Raji (cell line): ENCODE results near the gene PTPRZ1.

Experiments used
- POLR2A ChIP-seq: IDR thresholded peaks from 2 replicates; pipeline ENCODE4 v1.6.1; 2011; ENCODE audit warnings: low read depth, low read length, control low read depth; ENCODE audit not compliant: insufficient read depth

The PTPRZ1 gene

DNA sequence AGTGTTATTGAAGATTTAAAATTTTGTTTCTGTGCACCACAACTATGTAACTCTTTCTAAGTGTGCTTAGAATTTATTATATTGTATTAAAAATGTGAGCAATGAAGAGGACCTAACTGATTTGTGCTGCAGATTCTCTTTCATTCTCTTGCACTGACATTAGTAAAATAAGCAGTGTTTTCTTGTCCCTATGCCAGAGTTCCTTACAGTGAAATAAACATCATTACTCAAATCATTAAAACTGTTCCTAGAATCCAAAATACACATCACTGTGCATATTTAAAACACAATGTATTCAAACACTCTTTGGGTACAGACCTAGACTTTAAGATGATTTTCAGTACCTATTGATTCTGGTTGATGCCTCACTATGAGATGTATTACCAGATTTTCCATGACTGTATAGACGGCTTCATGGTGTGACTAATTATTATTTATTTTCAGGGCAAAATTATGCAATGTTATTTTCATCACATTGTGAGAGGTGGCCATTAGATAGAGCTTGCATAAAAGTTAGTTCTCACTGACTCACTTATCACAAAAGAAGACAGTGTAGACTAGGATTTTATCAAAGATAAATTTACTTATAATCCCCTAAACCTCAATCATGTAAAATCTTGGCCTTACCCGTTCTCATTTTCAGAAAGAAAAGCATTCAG is 93.4 kb downstream of the PTPRZ1 start:
- no peak for TF ChIP-seq POLR2A

DNA sequence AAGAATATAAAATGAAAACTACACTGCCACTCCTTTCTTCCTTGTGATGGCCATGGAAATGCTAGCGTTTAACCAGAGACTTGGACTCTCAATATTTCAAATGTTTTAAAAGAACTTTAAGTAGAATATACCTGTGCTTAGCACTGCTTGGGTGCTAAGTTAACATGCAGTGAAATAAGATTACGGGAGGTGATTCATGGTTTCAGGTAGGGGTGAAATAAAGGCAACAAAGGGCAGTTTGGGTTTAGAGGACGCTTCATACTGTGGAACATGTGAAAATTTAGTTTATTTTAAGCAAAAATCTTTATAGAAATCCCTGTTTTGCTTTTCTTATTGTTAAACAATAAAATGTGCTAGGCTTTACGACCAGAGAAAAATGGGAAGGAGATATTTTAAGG is 94.0 kb downstream of the PTPRZ1 start:
- TF ChIP-seq POLR2A: no peak

GRCh38 chr7:121985476-121986030 is 112.6 kb downstream of the PTPRZ1 start:
- TF ChIP-seq POLR2A: no peak

GRCh38 chr7:121992068-121992467 is 119.1 kb downstream of the PTPRZ1 start:
- TF ChIP-seq POLR2A: no peak

GRCh38 chr7:121994625-121995410 is 121.9 kb downstream of the PTPRZ1 start:
- no peak for TF ChIP-seq POLR2A

- no peak for TF ChIP-seq POLR2A
Measured at GRCh38 chr7:122006687-122007086, 133.7 kb downstream of the PTPRZ1 start.

DNA sequence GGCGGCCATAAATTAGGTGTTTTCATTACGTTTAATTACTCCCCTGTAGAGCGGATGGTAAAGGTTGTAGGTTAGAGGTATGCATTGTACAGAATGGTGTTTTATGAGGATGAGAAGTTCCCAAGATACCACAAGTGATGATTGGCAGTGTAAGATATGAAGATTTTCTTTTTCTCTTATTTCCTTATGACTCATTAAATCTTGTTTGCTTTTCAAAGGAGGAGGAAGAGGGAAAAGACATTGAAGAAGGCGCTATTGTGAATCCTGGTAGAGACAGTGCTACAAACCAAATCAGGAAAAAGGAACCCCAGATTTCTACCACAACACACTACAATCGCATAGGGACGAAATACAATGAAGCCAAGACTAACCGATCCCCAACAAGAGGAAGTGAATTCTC is 137.2 kb downstream of the PTPRZ1 start:
- no peak for TF ChIP-seq POLR2A

DNA sequence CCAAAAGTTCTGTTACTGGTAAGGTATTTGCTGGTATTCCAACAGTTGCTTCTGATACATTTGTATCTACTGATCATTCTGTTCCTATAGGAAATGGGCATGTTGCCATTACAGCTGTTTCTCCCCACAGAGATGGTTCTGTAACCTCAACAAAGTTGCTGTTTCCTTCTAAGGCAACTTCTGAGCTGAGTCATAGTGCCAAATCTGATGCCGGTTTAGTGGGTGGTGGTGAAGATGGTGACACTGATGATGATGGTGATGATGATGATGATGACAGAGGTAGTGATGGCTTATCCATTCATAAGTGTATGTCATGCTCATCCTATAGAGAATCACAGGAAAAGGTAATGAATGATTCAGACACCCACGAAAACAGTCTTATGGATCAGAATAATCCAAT is 140.1 kb downstream of the PTPRZ1 start:
- TF ChIP-seq POLR2A: no peak

DNA sequence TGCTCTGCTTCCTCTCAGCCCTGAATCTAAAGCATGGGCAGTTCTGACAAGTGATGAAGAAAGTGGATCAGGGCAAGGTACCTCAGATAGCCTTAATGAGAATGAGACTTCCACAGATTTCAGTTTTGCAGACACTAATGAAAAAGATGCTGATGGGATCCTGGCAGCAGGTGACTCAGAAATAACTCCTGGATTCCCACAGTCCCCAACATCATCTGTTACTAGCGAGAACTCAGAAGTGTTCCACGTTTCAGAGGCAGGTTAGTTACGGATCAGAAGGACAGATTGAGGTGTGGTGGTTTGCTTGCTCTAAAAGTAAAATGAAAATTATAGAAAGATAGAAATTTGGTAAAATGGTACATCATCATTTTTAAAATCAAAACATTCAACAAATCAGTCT is 140.7 kb downstream of the PTPRZ1 start:
- no peak for TF ChIP-seq POLR2A

GRCh38 chr7:122014697-122015096 is 141.7 kb downstream of the PTPRZ1 start:
- no peak for TF ChIP-seq POLR2A

- no peak for TF ChIP-seq POLR2A
Measured at GRCh38 chr7:122018032-122018431, 145.1 kb downstream of the PTPRZ1 start.

- no peak for TF ChIP-seq POLR2A
Measured at GRCh38 chr7:122027058-122027457, 154.1 kb downstream of the PTPRZ1 start.

- TF ChIP-seq POLR2A: no peak
Measured at GRCh38 chr7:122033641-122034040, 160.7 kb downstream of the PTPRZ1 start.

GRCh38 chr7:122035876-122036275 is 162.9 kb downstream of the PTPRZ1 start:
- no peak for TF ChIP-seq POLR2A

DNA sequence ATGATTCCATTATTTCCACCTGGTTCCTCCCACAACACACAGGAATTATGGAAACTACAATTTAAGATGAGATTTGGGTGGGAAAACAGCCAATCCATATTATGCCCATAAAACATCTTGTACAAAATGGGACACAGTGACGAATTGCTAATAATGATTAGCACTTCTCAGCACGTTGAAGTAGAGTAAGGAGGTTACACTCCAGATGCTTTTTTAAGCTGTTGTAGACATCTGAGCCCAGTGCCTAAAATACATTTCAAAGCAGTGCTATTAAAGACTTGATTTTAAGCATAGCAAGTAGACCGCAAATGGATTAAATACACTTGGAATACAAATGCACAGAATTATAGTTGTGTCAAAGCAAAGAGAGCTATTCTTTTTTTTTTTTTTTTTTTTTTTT is 165.2 kb downstream of the PTPRZ1 start:
- TF ChIP-seq POLR2A: no peak

GRCh38 chr7:122038904-122039303 is 165.9 kb downstream of the PTPRZ1 start:
- no peak for TF ChIP-seq POLR2A

- no peak for TF ChIP-seq POLR2A
Measured at GRCh38 chr7:122040147-122040546, 167.2 kb downstream of the PTPRZ1 start.

DNA sequence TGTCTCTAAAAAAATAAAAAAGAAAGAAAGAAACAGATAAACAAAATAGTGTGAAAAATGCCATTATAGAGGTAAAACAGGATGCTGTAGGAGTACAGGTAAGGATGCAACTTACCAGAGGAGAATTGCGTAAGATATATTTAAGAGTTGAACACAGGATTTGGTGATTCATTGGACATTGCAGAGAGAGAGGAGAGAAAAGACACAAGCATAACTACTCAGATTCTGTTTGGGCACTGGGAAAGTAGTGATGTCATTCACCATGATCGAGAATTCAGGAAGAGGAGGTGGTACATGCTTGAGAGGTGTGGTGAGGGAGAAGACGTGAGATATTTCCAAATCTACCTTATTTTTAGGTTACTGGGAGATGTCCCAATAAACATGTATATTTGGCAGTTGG is 173.4 kb downstream of the PTPRZ1 start:
- no peak for TF ChIP-seq POLR2A
